Measurements from ENCODE around the gene FARS2.

- no peak for TF ChIP-seq CTCF (IDR thresholded peaks at IDR 0.05)
- no peak for TF ChIP-seq PHF8 (IDR thresholded peaks at IDR 0.05; ENCODE audit: borderline replicate concordance, low read depth)
- TF ChIP-seq SREBF2 (IDR thresholded peaks at IDR 0.05), result no peak
- TF ChIP-seq SMC3 (IDR thresholded peaks at IDR 0.05), result no peak
- TF ChIP-seq RAD21 (conservative IDR thresholded peaks at IDR 0.05 in 1 of 2, IDR thresholded peaks at IDR 0.05 in 1 of 2), result no peak
- no peak for TF ChIP-seq RCOR1 (IDR thresholded peaks at IDR 0.05; ENCODE audit: low read depth, low read length)
- TF ChIP-seq KDM1A (IDR thresholded peaks at IDR 0.05; ENCODE audit: low read depth), result no peak
- no peak for TF ChIP-seq EP300 (IDR thresholded peaks at IDR 0.05)
- TF ChIP-seq HOXB13 (CRISPR knock-in tag; IDR thresholded peaks at IDR 0.05; ENCODE audit: low read depth), result no peak
- no peak for TF ChIP-seq POLR2A (IDR thresholded peaks at IDR 0.05; ENCODE audit: low read length)
These were observed 172.0 kb downstream of the FARS2 start for GRCh38 chr6:5433324-5433723.

All from A549 (cell line).